ENCODE measurements around the gene KNDC1.

The KNDC1 gene

DNA sequence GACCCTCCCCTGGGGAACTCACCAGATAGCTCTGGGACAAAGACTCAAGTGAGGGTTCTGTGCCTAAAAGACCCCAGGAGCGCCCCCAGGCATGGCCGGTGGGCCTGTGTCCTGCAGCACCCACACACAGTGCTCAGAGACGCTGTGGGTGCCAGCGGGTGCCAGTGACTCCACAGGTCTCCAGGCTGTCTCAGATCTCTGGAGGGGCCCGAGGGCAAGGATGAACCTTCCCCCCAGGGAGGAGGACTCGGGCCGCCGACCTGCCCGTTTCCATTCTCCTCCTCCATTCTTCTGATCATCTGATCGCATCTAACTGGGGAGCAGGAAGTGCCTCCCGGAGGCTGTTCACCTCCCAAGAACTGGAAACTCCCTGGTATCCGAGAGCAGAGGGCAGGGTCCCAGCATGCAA lies 115.7 kb downstream of the KNDC1 start:
- DNase-seq (ENCODE audit: low read depth in 2 of 2) = peak in 1 of 2 donors; percentile 31

All from stimulated activated CD4-positive, alpha-beta T cell treated with anti-CD3 and anti-CD28 coated beads, Interleukin-1b, Interleukin-23, amount 100 ng/mL, for 4 hours (primary cell).